ENCODE measurements around the gene PACSIN3. TPM values are rescaled to one million over a fixed set of nuclear protein-coding genes. Genes with fewer than 3 reads are reported as not detected.
A peak's percentile ranks its signal among the peaks of the same experiment; 100 is the strongest.
"Not testable (repeated sequence)": the region's sequence is repeated elsewhere in the genome, so short reads cannot be mapped to it uniquely, and the experiment has no call there.

The PACSIN3 gene
- total RNA-seq, 2 donors from 2014 or later: 4.6 to 10.2 TPM

- H3K27ac Mint-ChIP-seq: no peak overlapping the region
- H3K4me1 Mint-ChIP-seq (ENCODE audit: low read depth): peaks cover 46% of the 10 kb centered on the region
- no peak for DNase-seq
- no peak overlapping the region for H3K4me3 Mint-ChIP-seq
- ATAC-seq (replicated peaks in 1 of 2): no peak
- peaks cover 16 to 28% of the 10 kb centered on the region in 2 donors for H3K36me3 Mint-ChIP-seq (ENCODE audit: insufficient read depth in 2 of 2)
- no peaks in the 10 kb centered on the region for H3K9me3 Mint-ChIP-seq
- H3K27me3 Mint-ChIP-seq (ENCODE audit: low read depth): no peaks in the 10 kb centered on the region
Measured at GRCh38 chr11:47212938-47213337, 26.7 kb upstream of the PACSIN3 start.

- Mint-ChIP-seq H3K4me1 (ENCODE audit: low read depth) (peaks cover 16% of the 10 kb centered on the region), H3K36me3 (ENCODE audit: insufficient read depth in 2 of 2) (no peaks in the 10 kb centered on the region), H3K27me3 (ENCODE audit: low read depth) (no peaks in the 10 kb centered on the region), H3K4me3 (no peak overlapping the region), H3K9me3 (no peaks in the 10 kb centered on the region), H3K27ac (no peak overlapping the region)
- DNase-seq (no peak), ATAC-seq (replicated peaks in 1 of 2) (no peak)
Measured at GRCh38 chr11:47208628-47209027, 22.4 kb upstream of the PACSIN3 start.

GRCh38 chr11:47208008-47208552, 21.8 kb upstream of the PACSIN3 start:
- not testable (repeated sequence) for H3K4me3 Mint-ChIP-seq

GRCh38 chr11:47207459-47207858, 21.2 kb upstream of the PACSIN3 start:
- Mint-ChIP-seq H3K27me3 (ENCODE audit: low read depth) (no peaks in the 10 kb centered on the region), H3K36me3 (ENCODE audit: insufficient read depth in 2 of 2) (no peaks in the 10 kb centered on the region), H3K4me1 (ENCODE audit: low read depth) (peaks cover 13% of the 10 kb centered on the region), H3K4me3 (no peak overlapping the region), H3K9me3 (no peaks in the 10 kb centered on the region), H3K27ac (no peak overlapping the region)
- ATAC-seq (replicated peaks in 1 of 2) (no peak), DNase-seq (no peak)

More at GRCh38 chr11:47208008-47208552, 21.8 kb upstream of the PACSIN3 start:
- not testable (repeated sequence) for H3K9me3 Mint-ChIP-seq; H3K27me3 Mint-ChIP-seq (ENCODE audit: low read depth); DNase-seq; H3K27ac Mint-ChIP-seq; H3K36me3 Mint-ChIP-seq (ENCODE audit: insufficient read depth in 2 of 2); ATAC-seq (replicated peaks in 1 of 2)
- peaks cover 13% of the 10 kb centered on the region for H3K4me1 Mint-ChIP-seq (ENCODE audit: low read depth)

GRCh38 chr11:47206577-47206976, 20.3 kb upstream of the PACSIN3 start:
- H3K27ac Mint-ChIP-seq; H3K27me3 Mint-ChIP-seq (ENCODE audit: low read depth); DNase-seq; H3K9me3 Mint-ChIP-seq; H3K36me3 Mint-ChIP-seq (ENCODE audit: insufficient read depth in 2 of 2); H3K4me3 Mint-ChIP-seq; ATAC-seq (replicated peaks in 1 of 2): not testable (repeated sequence)
- peaks cover 13% of the 10 kb centered on the region for H3K4me1 Mint-ChIP-seq (ENCODE audit: low read depth)

GRCh38 chr11:47204637-47204989, 18.4 kb upstream of the PACSIN3 start:
- H3K4me3 Mint-ChIP-seq: no peak overlapping the region

GRCh38 chr11:47202576-47202975, 16.3 kb upstream of the PACSIN3 start:
- Mint-ChIP-seq H3K36me3 (ENCODE audit: insufficient read depth in 2 of 2) (no peaks in the 10 kb centered on the region), H3K4me3 (no peak overlapping the region), H3K4me1 (ENCODE audit: low read depth) (no peaks in the 10 kb centered on the region), H3K9me3 (no peaks in the 10 kb centered on the region), H3K27ac (no peak overlapping the region), H3K27me3 (ENCODE audit: low read depth) (no peaks in the 10 kb centered on the region)
- DNase-seq: no peak
- no peak for ATAC-seq (replicated peaks in 1 of 2)

More at GRCh38 chr11:47204637-47204989, 18.4 kb upstream of the PACSIN3 start:
- Mint-ChIP-seq H3K27me3 (ENCODE audit: low read depth) (no peaks in the 10 kb centered on the region), H3K9me3 (no peaks in the 10 kb centered on the region), H3K36me3 (ENCODE audit: insufficient read depth in 2 of 2) (no peaks in the 10 kb centered on the region), H3K4me1 (ENCODE audit: low read depth) (peaks cover 5% of the 10 kb centered on the region), H3K27ac (no peak overlapping the region)
- DNase-seq (no peak), ATAC-seq (replicated peaks in 1 of 2) (no peak)

GRCh38 chr11:47201015-47201414, 14.8 kb upstream of the PACSIN3 start:
- H3K27me3 Mint-ChIP-seq (ENCODE audit: low read depth): no peaks in the 10 kb centered on the region
- DNase-seq (no peak), ATAC-seq (replicated peaks in 1 of 2) (no peak)
- no peaks in the 10 kb centered on the region for H3K4me1 Mint-ChIP-seq (ENCODE audit: low read depth)
- no peaks in the 10 kb centered on the region for H3K36me3 Mint-ChIP-seq (ENCODE audit: insufficient read depth in 2 of 2)
- no peaks in the 10 kb centered on the region for H3K9me3 Mint-ChIP-seq
- H3K27ac Mint-ChIP-seq: no peak overlapping the region
- no peak overlapping the region for H3K4me3 Mint-ChIP-seq

- not testable (repeated sequence) for H3K27me3 Mint-ChIP-seq (ENCODE audit: low read depth); H3K4me3 Mint-ChIP-seq; H3K27ac Mint-ChIP-seq; ATAC-seq (replicated peaks in 1 of 2); H3K4me1 Mint-ChIP-seq (ENCODE audit: low read depth); H3K9me3 Mint-ChIP-seq; H3K36me3 Mint-ChIP-seq (ENCODE audit: insufficient read depth in 2 of 2); DNase-seq
Measured at GRCh38 chr11:47198161-47198560, 11.9 kb upstream of the PACSIN3 start.

- DNase-seq (no peak), ATAC-seq (replicated peaks in 1 of 2) (no peak)
- no peaks in the 10 kb centered on the region for H3K36me3 Mint-ChIP-seq (ENCODE audit: insufficient read depth in 2 of 2)
- H3K27ac Mint-ChIP-seq: no peak overlapping the region
- no peaks in the 10 kb centered on the region for H3K27me3 Mint-ChIP-seq (ENCODE audit: low read depth)
- H3K4me1 Mint-ChIP-seq (ENCODE audit: low read depth): peaks cover 5% of the 10 kb centered on the region
- H3K9me3 Mint-ChIP-seq: no peaks in the 10 kb centered on the region
- no peak overlapping the region for H3K4me3 Mint-ChIP-seq
Measured at GRCh38 chr11:47192111-47192510, 5.9 kb upstream of the PACSIN3 start.

- ATAC-seq (replicated peaks in 1 of 2); H3K27ac Mint-ChIP-seq; H3K9me3 Mint-ChIP-seq; H3K4me3 Mint-ChIP-seq; H3K27me3 Mint-ChIP-seq (ENCODE audit: low read depth); H3K36me3 Mint-ChIP-seq (ENCODE audit: insufficient read depth in 2 of 2); DNase-seq: not testable (repeated sequence)
- H3K4me1 Mint-ChIP-seq (ENCODE audit: low read depth): peaks cover 10% of the 10 kb centered on the region
Measured at GRCh38 chr11:47191137-47191536, 4.9 kb upstream of the PACSIN3 start.

- no peaks in the 10 kb centered on the region for H3K9me3 Mint-ChIP-seq
- no peaks in the 10 kb centered on the region for H3K36me3 Mint-ChIP-seq (ENCODE audit: insufficient read depth in 2 of 2)
- H3K27ac Mint-ChIP-seq: no peak overlapping the region
- H3K4me1 Mint-ChIP-seq (ENCODE audit: low read depth): peaks cover 10% of the 10 kb centered on the region
- DNase-seq (no peak), ATAC-seq (replicated peaks in 1 of 2) (no peak)
- no peak overlapping the region for H3K4me3 Mint-ChIP-seq
- H3K27me3 Mint-ChIP-seq (ENCODE audit: low read depth): peaks cover 6% of the 10 kb centered on the region
Measured at GRCh38 chr11:47189100-47189834, 3.0 kb upstream of the PACSIN3 start.

GRCh38 chr11:47188259-47188658, 2.0 kb upstream of the PACSIN3 start:
- Mint-ChIP-seq H3K4me1 (ENCODE audit: low read depth) (peaks cover 10% of the 10 kb centered on the region), H3K27me3 (ENCODE audit: low read depth) (peaks cover 10% of the 10 kb centered on the region), H3K27ac (no peak overlapping the region), H3K4me3 (no peak overlapping the region), H3K9me3 (no peaks in the 10 kb centered on the region), H3K36me3 (ENCODE audit: insufficient read depth in 2 of 2) (no peaks in the 10 kb centered on the region)
- DNase-seq (no peak), ATAC-seq (replicated peaks in 1 of 2) (no peak)

GRCh38 chr11:47187723-47188122, 1.5 kb upstream of the PACSIN3 start:
- no peaks in the 10 kb centered on the region for H3K9me3 Mint-ChIP-seq
- no peak for DNase-seq
- H3K4me3 Mint-ChIP-seq: peak overlapping the region; percentile 84 to 89
- peaks cover 10% of the 10 kb centered on the region for H3K4me1 Mint-ChIP-seq (ENCODE audit: low read depth)
- H3K36me3 Mint-ChIP-seq (ENCODE audit: insufficient read depth in 2 of 2): no peaks in the 10 kb centered on the region
- no peak for ATAC-seq (replicated peaks in 1 of 2)
- no peak overlapping the region for H3K27ac Mint-ChIP-seq
- peaks cover 10% of the 10 kb centered on the region for H3K27me3 Mint-ChIP-seq (ENCODE audit: low read depth)

All from activated T-cell treated with anti-CD3 and anti-CD28 coated beads, Interleukin-2, amount 50 U/mL, for 72 hours (primary cell).